ENCODE data around the gene PRRT1B.

- TF ChIP-seq, protein P1, sequence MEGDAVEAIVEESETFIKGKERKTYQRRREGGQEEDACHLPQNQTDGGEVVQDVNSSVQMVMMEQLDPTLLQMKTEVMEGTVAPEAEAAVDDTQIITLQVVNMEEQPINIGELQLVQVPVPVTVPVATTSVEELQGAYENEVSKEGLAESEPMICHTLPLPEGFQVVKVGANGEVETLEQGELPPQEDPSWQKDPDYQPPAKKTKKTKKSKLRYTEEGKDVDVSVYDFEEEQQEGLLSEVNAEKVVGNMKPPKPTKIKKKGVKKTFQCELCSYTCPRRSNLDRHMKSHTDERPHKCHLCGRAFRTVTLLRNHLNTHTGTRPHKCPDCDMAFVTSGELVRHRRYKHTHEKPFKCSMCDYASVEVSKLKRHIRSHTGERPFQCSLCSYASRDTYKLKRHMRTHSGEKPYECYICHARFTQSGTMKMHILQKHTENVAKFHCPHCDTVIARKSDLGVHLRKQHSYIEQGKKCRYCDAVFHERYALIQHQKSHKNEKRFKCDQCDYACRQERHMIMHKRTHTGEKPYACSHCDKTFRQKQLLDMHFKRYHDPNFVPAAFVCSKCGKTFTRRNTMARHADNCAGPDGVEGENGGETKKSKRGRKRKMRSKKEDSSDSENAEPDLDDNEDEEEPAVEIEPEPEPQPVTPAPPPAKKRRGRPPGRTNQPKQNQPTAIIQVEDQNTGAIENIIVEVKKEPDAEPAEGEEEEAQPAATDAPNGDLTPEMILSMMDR (IDR thresholded peaks at IDR 0.05; ENCODE audit: low read depth, low read length) = no peak
- no peak for TF ChIP-seq EZH2phosphoT487 (IDR thresholded peaks at IDR 0.05; ENCODE audit: low read depth)
These were observed 23.5 kb upstream of the PRRT1B start for GRCh38 chr9:131521822-131522221.

Data from OCI-LY3 (cell line).